Effector memory CD8-positive, alpha-beta T cell (primary cell): ENCODE data around the gene ZFHX3.
A peak's percentile ranks its signal among the peaks of the same experiment; 100 is the strongest.

Experiments
- ATAC-seq: fragments of 150-1000 bp; cut with Tn5 transposase; replicated peaks from 2 replicates; pipeline ENCODE4 v1.10.0; 2021; ENCODE audit warnings: mild to moderate bottlenecking, moderate library complexity
- DNase-seq, 3 experiments: peaks; one replicate each; pipeline ENCODE4 v3.0.0; 2021
- H3K27ac Mint-ChIP-seq, 2 donors: one replicate each; pipeline ENCODE4 v1.8.0; 2022; ENCODE audit warnings: mild to moderate bottlenecking in 2 of 2, mixed read lengths in 2 of 2, moderate library complexity in 2 of 2
- H3K27me3 Mint-ChIP-seq, 2 donors: one replicate each; pipeline ENCODE4 v1.8.0; 2022; ENCODE audit warnings: mixed read lengths in 2 of 2
- H3K36me3 Mint-ChIP-seq: one replicate; pipeline ENCODE4 v1.8.0; 2022; ENCODE audit warnings: mild to moderate bottlenecking, moderate library complexity, mixed read lengths; ENCODE audit not compliant: insufficient read depth
- H3K4me1 Mint-ChIP-seq, 2 donors: one replicate each; pipeline ENCODE4 v1.8.0; 2022; ENCODE audit warnings: low read depth in 2 of 2, mixed read lengths in 2 of 2
- H3K4me3 Mint-ChIP-seq, 2 donors: one replicate each; pipeline ENCODE4 v1.8.0; 2022; ENCODE audit warnings: mild to moderate bottlenecking in 2 of 2, mixed read lengths in 2 of 2, moderate library complexity in 2 of 2
- H3K9me3 Mint-ChIP-seq, 2 donors: one replicate each; pipeline ENCODE4 v1.8.0; 2022; ENCODE audit warnings: mixed read lengths in 2 of 2

ZFHX3 gene

GRCh38 chr16:72848759-72849664 is 198.9 kb downstream of the ZFHX3 start:
- no peak for DNase-seq
- Mint-ChIP-seq H3K4me3 (no peak overlapping the region), H3K9me3 (peaks cover 0 to 2% of the 10 kb centered on the region in 2 donors)

DNA sequence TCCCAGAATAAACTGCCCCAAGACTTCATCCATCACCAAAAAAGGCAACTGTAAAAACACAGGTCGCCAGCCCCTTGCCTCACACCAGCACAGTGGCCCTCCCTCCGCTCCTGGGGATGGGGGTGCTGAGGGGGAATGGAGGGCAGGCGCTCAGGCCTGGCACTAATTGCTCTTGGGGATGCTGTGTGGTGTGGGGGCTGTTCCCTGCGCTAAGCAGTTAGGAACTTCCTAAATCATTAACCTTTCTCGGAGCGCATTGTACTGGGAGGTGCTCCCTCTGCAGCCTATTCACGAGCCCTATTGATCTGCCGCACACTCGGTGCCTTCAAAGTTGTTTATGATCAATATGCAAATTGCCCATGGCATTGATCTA is 199.9 kb downstream of the ZFHX3 start:
- DNase-seq = no peak
- Mint-ChIP-seq H3K9me3 (peaks cover 0 to 2% of the 10 kb centered on the region in 2 donors), H3K27me3 (peaks cover 5 to 23% of the 10 kb centered on the region in 2 donors), H3K4me1 (peaks cover 0 to 8% of the 10 kb centered on the region in 2 donors), H3K4me3 (no peak overlapping the region), H3K27ac (no peak overlapping the region), H3K36me3 (no peaks in the 10 kb centered on the region)
- no peak for ATAC-seq

More at GRCh38 chr16:72848759-72849664, 198.9 kb downstream of the ZFHX3 start:
- Mint-ChIP-seq H3K27me3 (peaks cover 5 to 23% of the 10 kb centered on the region in 2 donors), H3K27ac (no peak overlapping the region), H3K4me1 (peaks cover 0 to 4% of the 10 kb centered on the region in 2 donors), H3K36me3 (no peaks in the 10 kb centered on the region)
- no peak for ATAC-seq

GRCh38 chr16:72847187-72848027 is 200.5 kb downstream of the ZFHX3 start:
- no peak for ATAC-seq
- Mint-ChIP-seq H3K27ac (no peak overlapping the region), H3K4me3 (no peak overlapping the region)

DNA sequence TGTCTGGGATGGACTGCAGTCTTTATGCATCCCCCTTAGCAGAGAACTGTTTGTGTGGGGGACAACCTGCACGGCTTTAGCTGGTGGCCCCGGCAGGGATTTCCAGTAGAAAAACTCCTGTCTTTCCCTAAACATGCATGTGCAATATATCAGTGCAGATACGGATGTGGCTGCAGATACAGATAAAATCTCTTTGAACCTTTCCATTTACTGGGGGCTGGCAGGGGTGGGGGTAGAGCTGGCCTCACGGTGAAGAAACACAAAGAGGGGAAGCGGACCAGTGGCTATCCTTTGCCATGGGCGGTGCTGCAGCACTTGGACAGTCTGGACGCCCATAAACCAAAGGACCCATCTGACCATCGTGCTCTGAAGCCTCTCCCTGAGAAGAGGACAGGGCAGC is 201.3 kb downstream of the ZFHX3 start:
- Mint-ChIP-seq H3K27me3 (peaks cover 5 to 23% of the 10 kb centered on the region in 2 donors), H3K4me1 (peaks cover 0 to 8% of the 10 kb centered on the region in 2 donors), H3K4me3 (no peak overlapping the region), H3K27ac (no peak overlapping the region), H3K36me3 (no peaks in the 10 kb centered on the region), H3K9me3 (peaks cover 0 to 2% of the 10 kb centered on the region in 2 donors)
- ATAC-seq (no peak), DNase-seq (no peak)

More at GRCh38 chr16:72847187-72848027, 200.5 kb downstream of the ZFHX3 start:
- peaks cover 5 to 23% of the 10 kb centered on the region in 2 donors for H3K27me3 Mint-ChIP-seq
- H3K9me3 Mint-ChIP-seq = peaks cover 0 to 2% of the 10 kb centered on the region in 2 donors
- DNase-seq = no peak
- H3K4me1 Mint-ChIP-seq = peaks cover 0 to 8% of the 10 kb centered on the region in 2 donors
- H3K36me3 Mint-ChIP-seq = no peaks in the 10 kb centered on the region

- no peak for DNase-seq
- ATAC-seq = no peak
- no peak overlapping the region for H3K4me3 Mint-ChIP-seq
- peaks cover 0 to 2% of the 10 kb centered on the region in 2 donors for H3K9me3 Mint-ChIP-seq
- H3K27ac Mint-ChIP-seq = peak overlapping the region in 1 of 2 donors; percentile 54
- peaks cover 5 to 23% of the 10 kb centered on the region in 2 donors for H3K27me3 Mint-ChIP-seq
- no peaks in the 10 kb centered on the region for H3K36me3 Mint-ChIP-seq
- H3K4me1 Mint-ChIP-seq = peaks cover 0 to 8% of the 10 kb centered on the region in 2 donors
These were observed 202.5 kb downstream of the ZFHX3 start for GRCh38 chr16:72845322-72846020.

- Mint-ChIP-seq H3K4me1 (peaks cover 0 to 8% of the 10 kb centered on the region in 2 donors), H3K9me3 (peaks cover 0 to 2% of the 10 kb centered on the region in 2 donors), H3K27ac (peak overlapping the region in 1 of 2 donors; percentile 54), H3K36me3 (no peaks in the 10 kb centered on the region), H3K27me3 (peaks cover 5 to 23% of the 10 kb centered on the region in 2 donors), H3K4me3 (no peak overlapping the region)
- no peak for DNase-seq
- no peak for ATAC-seq
These were observed 203.6 kb downstream of the ZFHX3 start for GRCh38 chr16:72844225-72844920.

- ATAC-seq = no peak
- Mint-ChIP-seq H3K9me3 (peaks cover 0 to 2% of the 10 kb centered on the region in 2 donors), H3K4me1 (peaks cover 0 to 8% of the 10 kb centered on the region in 2 donors), H3K36me3 (no peaks in the 10 kb centered on the region), H3K27me3 (peaks cover 5 to 23% of the 10 kb centered on the region in 2 donors), H3K27ac (no peak overlapping the region), H3K4me3 (no peak overlapping the region)
- no peak for DNase-seq
These were observed 206.4 kb downstream of the ZFHX3 start for GRCh38 chr16:72841506-72841905.

GRCh38 chr16:72840631-72841381 is 207.1 kb downstream of the ZFHX3 start:
- H3K36me3 Mint-ChIP-seq = no peaks in the 10 kb centered on the region
- H3K9me3 Mint-ChIP-seq = peaks cover 0 to 2% of the 10 kb centered on the region in 2 donors
- H3K27ac Mint-ChIP-seq = no peak overlapping the region
- H3K4me1 Mint-ChIP-seq = peaks cover 0 to 7% of the 10 kb centered on the region in 2 donors
- DNase-seq (no peak), ATAC-seq (no peak)
- H3K4me3 Mint-ChIP-seq = no peak overlapping the region
- peaks cover 5 to 16% of the 10 kb centered on the region in 2 donors for H3K27me3 Mint-ChIP-seq

GRCh38 chr16:72838951-72839350 is 209.0 kb downstream of the ZFHX3 start:
- Mint-ChIP-seq H3K4me3 (no peak overlapping the region), H3K27ac (no peak overlapping the region), H3K36me3 (no peaks in the 10 kb centered on the region), H3K27me3 (no peaks in the 10 kb centered on the region), H3K9me3 (no peaks in the 10 kb centered on the region), H3K4me1 (peaks cover 0 to 3% of the 10 kb centered on the region in 2 donors)
- ATAC-seq (no peak), DNase-seq (no peak)

- Mint-ChIP-seq H3K27me3 (no peaks in the 10 kb centered on the region), H3K4me1 (no peaks in the 10 kb centered on the region), H3K36me3 (no peaks in the 10 kb centered on the region), H3K27ac (no peak overlapping the region), H3K9me3 (no peaks in the 10 kb centered on the region), H3K4me3 (no peak overlapping the region)
- DNase-seq = no peak
- ATAC-seq = no peak
These were observed 209.4 kb downstream of the ZFHX3 start for GRCh38 chr16:72838586-72838910.

- H3K9me3 Mint-ChIP-seq = no peaks in the 10 kb centered on the region
- no peak for DNase-seq
These were observed 209.9 kb downstream of the ZFHX3 start for GRCh38 chr16:72837846-72838585.

DNA sequence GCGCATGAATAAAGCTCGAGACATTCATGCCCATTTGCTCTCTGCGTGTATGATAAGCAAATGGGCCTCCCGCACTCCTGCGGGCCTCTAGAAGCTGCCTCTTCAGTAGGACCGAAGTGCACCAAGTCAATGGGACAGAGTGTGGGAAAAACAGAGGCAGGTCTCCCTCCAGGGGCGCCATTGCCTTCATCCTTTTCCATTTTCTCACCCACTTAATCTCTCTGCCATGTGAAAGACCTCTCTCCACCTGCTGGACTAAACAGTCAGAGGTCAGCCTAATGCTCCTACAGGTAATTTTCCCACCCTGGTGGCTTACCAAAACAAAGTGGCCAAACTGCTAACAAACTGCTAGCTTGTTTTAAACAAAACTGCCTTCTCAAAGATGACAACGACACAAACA is 210.9 kb downstream of the ZFHX3 start:
- no peak overlapping the region for H3K4me3 Mint-ChIP-seq
- H3K27ac Mint-ChIP-seq = no peak overlapping the region
- ATAC-seq (no peak), DNase-seq (no peak)
- H3K4me1 Mint-ChIP-seq = no peaks in the 10 kb centered on the region
- H3K9me3 Mint-ChIP-seq = no peaks in the 10 kb centered on the region
- H3K27me3 Mint-ChIP-seq = no peaks in the 10 kb centered on the region
- H3K36me3 Mint-ChIP-seq = no peaks in the 10 kb centered on the region

More at GRCh38 chr16:72837846-72838585, 209.9 kb downstream of the ZFHX3 start:
- no peaks in the 10 kb centered on the region for H3K27me3 Mint-ChIP-seq
- ATAC-seq = no peak
- no peaks in the 10 kb centered on the region for H3K36me3 Mint-ChIP-seq
- no peak overlapping the region for H3K27ac Mint-ChIP-seq
- no peaks in the 10 kb centered on the region for H3K4me1 Mint-ChIP-seq
- no peak overlapping the region for H3K4me3 Mint-ChIP-seq
